Hypothalamus (tissue), 51 donors: ENCODE results near the gene CAV3.
A peak's percentile ranks its signal among the peaks of the same experiment; 100 is the strongest.

Source experiments
- DNase-seq, 51 donors: peaks; one replicate each; lab custom pipeline; 2025; lab: John Stamatoyannopoulos, UW

CAV3 gene

GRCh38 chr3:8734137-8734878 is 706 bp downstream of the CAV3 start:
- DNase-seq, result no peak

- no peak for DNase-seq
These were observed 1.3 kb downstream of the CAV3 start for GRCh38 chr3:8734908-8735307.

GRCh38 chr3:8736436-8736835 is 2.8 kb downstream of the CAV3 start:
- no peak for DNase-seq

GRCh38 chr3:8737301-8737700 is 3.7 kb downstream of the CAV3 start:
- no peak for DNase-seq

- no peak for DNase-seq
These were observed 4.2 kb downstream of the CAV3 start for GRCh38 chr3:8737823-8738222.

- DNase-seq, result no peak
These were observed 5.0 kb downstream of the CAV3 start for GRCh38 chr3:8738639-8739038.

- DNase-seq, result no peak
These were observed 6.3 kb downstream of the CAV3 start for GRCh38 chr3:8739757-8740504.

GRCh38 chr3:8741581-8742261 is 8.1 kb downstream of the CAV3 start:
- no peak for DNase-seq

GRCh38 chr3:8743021-8743601 is 9.5 kb downstream of the CAV3 start:
- no peak for DNase-seq

GRCh38 chr3:8743911-8744310 is 10.3 kb downstream of the CAV3 start:
- DNase-seq, result peak in 1 of 51 donors; percentile 12

- no peak for DNase-seq
These were observed 12.2 kb downstream of the CAV3 start for GRCh38 chr3:8745619-8746370.

GRCh38 chr3:8746780-8747345 is 13.3 kb downstream of the CAV3 start:
- DNase-seq, result peak in 5 of 51 donors; percentile 2 to 30 (median 17)

- no peak for DNase-seq
These were observed 15.7 kb downstream of the CAV3 start for GRCh38 chr3:8749316-8749715.

GRCh38 chr3:8752832-8753231 is 19.2 kb downstream of the CAV3 start:
- DNase-seq, result no peak

- DNase-seq, result no peak
These were observed 21.5 kb downstream of the CAV3 start for GRCh38 chr3:8755097-8755496.

- no peak for DNase-seq
These were observed 22.1 kb downstream of the CAV3 start for GRCh38 chr3:8755564-8756237.

- no peak for DNase-seq
These were observed 23.1 kb downstream of the CAV3 start for GRCh38 chr3:8756671-8757070.

GRCh38 chr3:8757551-8758518 is 24.2 kb downstream of the CAV3 start:
- DNase-seq, result peak in 2 of 51 donors; percentile 17 to 25
